WTC11 (cell line): ENCODE data around the gene ZNF526. TPM values are rescaled to one million over a fixed set of nuclear protein-coding genes. Genes with fewer than 3 reads are reported as not detected.

Experiments
- ATAC-seq: fragments of 200-7000 bp; cut with Tn5 transposase; 2 replicates; pipeline ENCODE4 v1.10.0; 2021; ENCODE audit warnings: mild to moderate bottlenecking, moderate library complexity
- CTCF ChIA-PET: fragments of 300-600 bp; sonication (Branson Sonifier 250); formaldehyde crosslinking; loops from one replicate; lab custom pipeline; 2021; ENCODE audit warnings: antibody characterized with exemption; lab: Charles Lee
- POLR2A ChIA-PET: fragments of 350-600 bp; sonication (Branson Sonifier 250); formaldehyde crosslinking; loops from one replicate; lab custom pipeline; 2021; ENCODE audit warnings: antibody characterized with exemption; lab: Charles Lee
- DNase-seq: peaks from one replicate; pipeline ENCODE4 v3.0.0; 2021; ENCODE audit warnings: low spot score
- H3K27ac Mint-ChIP-seq: 2 replicates; pipeline ENCODE4 v1.8.0; 2021; ENCODE audit warnings: mixed read lengths
- H3K27me3 Mint-ChIP-seq: 2 replicates; pipeline ENCODE4 v1.8.0; 2021; ENCODE audit warnings: low read depth, mild to moderate bottlenecking, moderate library complexity, mixed read lengths
- H3K36me3 Mint-ChIP-seq: 2 replicates; pipeline ENCODE4 v1.8.0; 2021; ENCODE audit warnings: mixed read lengths
- H3K4me1 Mint-ChIP-seq: 2 replicates; pipeline ENCODE4 v1.8.0; 2022; ENCODE audit warnings: mixed read lengths
- H3K4me3 Mint-ChIP-seq: 2 replicates; pipeline ENCODE4 v1.8.0; 2021; ENCODE audit warnings: mild to moderate bottlenecking, moderate library complexity, mixed read lengths
- H3K9me3 Mint-ChIP-seq: 2 replicates; pipeline ENCODE4 v1.8.0; 2021; ENCODE audit warnings: mixed read lengths
- CREB1 ChIP-seq: sonication (generic); formaldehyde crosslinking; IDR thresholded peaks from 2 replicates; pipeline ENCODE4 v1.8.0; 2023; ENCODE audit warnings: mild to moderate bottlenecking, missing genetic modification reagents
- CTCF ChIP-seq: fragments of 200-600 bp; IDR thresholded peaks from 2 replicates; pipeline ENCODE4 v1.8.0; 2022; ENCODE audit warnings: antibody characterized with exemption
- E2F5 ChIP-seq: sonication (generic); formaldehyde crosslinking; IDR thresholded peaks from 2 replicates; pipeline ENCODE4 v1.8.1; 2022; ENCODE audit warnings: mild to moderate bottlenecking, moderate library complexity, missing genetic modification reagents
- ERG ChIP-seq: fragments of 250-450 bp; sonication (Bioruptor Pico); IDR thresholded peaks from 2 replicates; pipeline ENCODE4 v1.8.0; 2021; ENCODE audit warnings: mild to moderate bottlenecking
- ETV6 ChIP-seq: sonication (generic); formaldehyde crosslinking; IDR thresholded peaks from 2 replicates; pipeline ENCODE4 v1.8.1; 2022; ENCODE audit warnings: mild to moderate bottlenecking, missing genetic modification reagents
- GRHL2 ChIP-seq: fragments of 250-450 bp; sonication (Bioruptor Pico); IDR thresholded peaks from 2 replicates; pipeline ENCODE4 v1.8.0; 2022; ENCODE audit warnings: mild to moderate bottlenecking, moderate library complexity; ENCODE audit not compliant: insufficient replicate concordance, severe bottlenecking
- JAZF1 ChIP-seq: fragments of 250-450 bp; sonication (Bioruptor Pico); IDR thresholded peaks from 2 replicates; pipeline ENCODE4 v1.9.0; 2021; ENCODE audit warnings: moderate library complexity, mild to moderate bottlenecking, inconsistent platforms
- MAX ChIP-seq: sonication (generic); formaldehyde crosslinking; IDR thresholded peaks from 2 replicates; pipeline ENCODE4 v1.8.0; 2022; ENCODE audit warnings: mild to moderate bottlenecking, missing genetic modification reagents
- NR1H2 ChIP-seq: sonication (generic); formaldehyde crosslinking; IDR thresholded peaks from 2 replicates; pipeline ENCODE4 v1.9.0; 2021; ENCODE audit warnings: mild to moderate bottlenecking, moderate library complexity, missing genetic modification reagents
- SMAD4 ChIP-seq: sonication (generic); formaldehyde crosslinking; IDR thresholded peaks from 2 replicates; pipeline ENCODE4 v1.8.0; 2022; ENCODE audit warnings: mild to moderate bottlenecking, missing genetic modification reagents
- TEAD1 ChIP-seq: sonication (generic); formaldehyde crosslinking; IDR thresholded peaks from 2 replicates; pipeline ENCODE4 v1.8.0; 2022; ENCODE audit warnings: mild to moderate bottlenecking, missing genetic modification reagents
- TEAD4 ChIP-seq: sonication (generic); formaldehyde crosslinking; IDR thresholded peaks from 2 replicates; pipeline ENCODE4 v1.8.0; 2022; ENCODE audit warnings: mild to moderate bottlenecking, missing genetic modification reagents
- ZNF219 ChIP-seq: sonication (generic); formaldehyde crosslinking; IDR thresholded peaks from 2 replicates; pipeline ENCODE4 v1.8.0; 2023; ENCODE audit warnings: missing genetic modification reagents, mild to moderate bottlenecking, borderline replicate concordance
- ZNF232 ChIP-seq: sonication (generic); formaldehyde crosslinking; IDR thresholded peaks from 2 replicates; pipeline ENCODE4 v1.8.0; 2022; ENCODE audit warnings: mild to moderate bottlenecking, missing genetic modification reagents
- ZNF416 ChIP-seq: fragments of 250-450 bp; sonication (Bioruptor Pico); IDR thresholded peaks from 2 replicates; pipeline ENCODE4 v1.9.0; 2021; ENCODE audit warnings: mild to moderate bottlenecking, inconsistent platforms
- ZNF425 ChIP-seq: fragments of 250-450 bp; sonication (Bioruptor Pico); conservative IDR thresholded peaks from 2 replicates; pipeline ENCODE4 v1.9.0; 2021; ENCODE audit warnings: mild to moderate bottlenecking
- ZSCAN18 ChIP-seq: fragments of 250-450 bp; sonication (Bioruptor Pico); IDR thresholded peaks from 2 replicates; pipeline ENCODE4 v2.1.2; 2022; ENCODE audit warnings: mild to moderate bottlenecking, moderate library complexity
- total RNA-seq: library from RNA; stranded (reverse); gene quantifications from 3 replicates; pipeline ENCODE4 v1.2.3, GENCODE V29; 2021

Gene ZNF526
- total RNA-seq, 1 experiment from 2014 or later: 18.3 TPM

- TF ChIP-seq E2F5 (CRISPR knock-in tag): 0 out of 2 replicates have a peak, but pooled peaks have one; percentile 53
- TF ChIP-seq ETV6 (CRISPR knock-in tag): 0 out of 2 replicates have a peak, but pooled peaks have one; percentile 27
Observed at GRCh38 chr19:42176990-42177685, 43.0 kb upstream of the ZNF526 start (continued).

- ChIA-PET CTCF (interaction anchor here (0.5 to 3.0 kb wide), 16 partner anchors 14 to 224 kb away, joined by 3 to 50 read pairs (median 6); partner anchors contain the start of genes GSK3A and POU2F2), POLR2A (interaction anchor here (0.6 kb wide), 1 partner anchor 202 kb away, joined by 3 read pairs; no protein-coding TSS in a partner anchor)
- ATAC-seq (no peak), DNase-seq (no peak)
- H3K4me3 Mint-ChIP-seq: no peak overlapping the region
- H3K27ac Mint-ChIP-seq: no peak overlapping the region
- no peak for TF ChIP-seq ERG
- TF ChIP-seq TEAD4 (CRISPR knock-in tag): no peak
- no peak for TF ChIP-seq NR1H2 (CRISPR knock-in tag)
- TF ChIP-seq SMAD4 (CRISPR knock-in tag): no peak
- TF ChIP-seq GRHL2 (CRISPR knock-in tag): no peak
- no peak for TF ChIP-seq JAZF1 (CRISPR knock-in tag)
- no peak for TF ChIP-seq CREB1
- TF ChIP-seq TEAD1 (CRISPR knock-in tag): no peak
- TF ChIP-seq ZNF219 (CRISPR knock-in tag): no peak
- TF ChIP-seq MAX: no peak
- no peak for TF ChIP-seq ZSCAN18 (CRISPR knock-in tag)
- no peak for TF ChIP-seq ZNF416 (CRISPR knock-in tag)
- H3K27me3 Mint-ChIP-seq: peaks cover 48% of the 10 kb centered on the region
- H3K36me3 Mint-ChIP-seq: no peaks in the 10 kb centered on the region
- no peaks in the 10 kb centered on the region for H3K9me3 Mint-ChIP-seq
- peaks cover 18% of the 10 kb centered on the region for H3K4me1 Mint-ChIP-seq
Observed at GRCh38 chr19:42177686-42178019, 42.5 kb upstream of the ZNF526 start.

- CTCF ChIA-PET: interaction anchor here (0.6 to 1.5 kb wide), 2 partner anchors 39 to 47 kb away, joined by 3 to 4 read pairs; no protein-coding TSS in a partner anchor
- ATAC-seq (peak; percentile 64), DNase-seq (peak; percentile 73)
- POLR2A ChIA-PET: no interaction called here
- H3K27ac Mint-ChIP-seq: no peak overlapping the region
- H3K4me1 Mint-ChIP-seq: peaks cover 18% of the 10 kb centered on the region
- no peaks in the 10 kb centered on the region for H3K9me3 Mint-ChIP-seq
- H3K27me3 Mint-ChIP-seq: peaks cover 38% of the 10 kb centered on the region
- H3K4me3 Mint-ChIP-seq: no peak overlapping the region
- TF ChIP-seq CTCF (peak; percentile 60), ZNF425 (no peak), ZNF232 (CRISPR knock-in tag) (no peak)
- H3K36me3 Mint-ChIP-seq: no peaks in the 10 kb centered on the region
Observed at GRCh38 chr19:42178791-42179674, 41.1 kb upstream of the ZNF526 start.
